H1 (cell line): ENCODE data around the gene PREB. TPM values are rescaled to one million over a fixed set of nuclear protein-coding genes. Genes with fewer than 3 reads are reported as not detected.

Source experiments
- CTCF ChIA-PET: fragments of 300-600 bp; sonication (Branson Sonifier 250); formaldehyde crosslinking; loops from one replicate; lab custom pipeline; 2021; ENCODE audit not compliant: partially characterized antibody; lab: Charles Lee
- POLR2A ChIA-PET: fragments of 300-600 bp; sonication (Branson Sonifier 250); formaldehyde crosslinking; loops from one replicate; lab custom pipeline; 2021; ENCODE audit warnings: inconsistent platforms; ENCODE audit not compliant: partially characterized antibody; lab: Charles Lee
- DNase-seq, 2 experiments: peaks; one replicate each; pipeline versions ENCODE4 v3.0.0 to v3.0.0-alpha.2; 2010 to 2022; ENCODE audit warnings: low spot score in 2 of 2, low read depth in 1 of 2, mixed read lengths in 1 of 2
- FAIRE-seq: peaks from 2 replicates; lab custom pipeline; 2011; peaks lifted over from hg19 to GRCh38; lab: Jason Lieb, UNC
- H2AFZ ChIP-seq: 2 replicates; pipeline ENCODE4 v1.8.1; 2012; ENCODE audit warnings: low read length, inconsistent platforms
- H2AK5ac ChIP-seq: 2 replicates; pipeline ENCODE4 v1.6.1; 2013; ENCODE audit warnings: low read depth, low read length
- H2BK120ac ChIP-seq: replicated peaks from 2 replicates; pipeline ENCODE3; 2013; ENCODE audit warnings: low read depth, low read length, inconsistent platforms
- H2BK12ac ChIP-seq: 2 replicates; pipeline ENCODE4 v1.6.1; 2013; ENCODE audit warnings: low read depth, low read length
- H2BK15ac ChIP-seq: 2 replicates; pipeline ENCODE4 v1.6.1; 2013; ENCODE audit warnings: low read length
- H2BK20ac ChIP-seq: 2 replicates; pipeline ENCODE4 v1.6.1; 2013; ENCODE audit warnings: low read length
- H2BK5ac ChIP-seq: 2 replicates; pipeline ENCODE4 v1.6.1; 2013; ENCODE audit warnings: low read depth, low read length
- H3K14ac ChIP-seq: 2 replicates; pipeline ENCODE4 v1.6.1; 2013; ENCODE audit warnings: inconsistent platforms; ENCODE audit not compliant: insufficient read length
- H3K18ac ChIP-seq: 2 replicates; pipeline ENCODE4 v1.6.1; 2013; ENCODE audit warnings: low read length; ENCODE audit errors: extremely low read depth
- H3K23ac ChIP-seq: 2 replicates; pipeline ENCODE4 v1.6.1; 2013; ENCODE audit warnings: inconsistent platforms; ENCODE audit not compliant: insufficient read length
- H3K23me2 ChIP-seq: 2 replicates; pipeline ENCODE4 v1.6.1; 2013; ENCODE audit warnings: low read depth, low read length
- H3K27ac ChIP-seq: 2 replicates; pipeline ENCODE4 v1.6.1; 2011; ENCODE audit warnings: low read depth, low read length, inconsistent platforms
- H3K27me3 ChIP-seq, 4 experiments: replicated peaks in 1 of 4; 1 replicate in 1 of 4; 2 replicates in 3 of 4; pipeline versions ENCODE4 v1.6.1 to v1.8.1; 2011 to 2013; ENCODE audit warnings: low read length in 3 of 4, mild to moderate bottlenecking in 3 of 4, inconsistent platforms in 2 of 4, mixed read lengths in 2 of 4, moderate library complexity in 1 of 4; ENCODE audit not compliant: control insufficient read depth in 3 of 4, insufficient read depth in 3 of 4; ENCODE audit errors: extremely low read depth in 1 of 4
- H3K36me3 ChIP-seq, 4 experiments: 2 replicates each; pipeline versions ENCODE4 v1.6.1 to v1.8.1; 2011 to 2013; ENCODE audit warnings: mild to moderate bottlenecking in 4 of 4, low read length in 3 of 4, moderate library complexity in 2 of 4, control low read depth in 1 of 4, inconsistent platforms in 1 of 4; ENCODE audit not compliant: insufficient read depth in 4 of 4, control insufficient read depth in 2 of 4
- H3K4ac ChIP-seq: replicated peaks from 2 replicates; pipeline ENCODE3; 2013; ENCODE audit warnings: low read length, low read depth, mixed read lengths, inconsistent platforms; ENCODE audit not compliant: insufficient read length
- H3K4me1 ChIP-seq, 4 experiments: replicated peaks in 1 of 4; 1 replicate in 1 of 4; 2 replicates in 3 of 4; pipeline versions ENCODE4 v1.6.1 to v1.8.1; 2011 to 2013; ENCODE audit warnings: low read length in 3 of 4, inconsistent platforms in 2 of 4, mixed read lengths in 1 of 4; ENCODE audit not compliant: insufficient read depth in 4 of 4, control insufficient read depth in 3 of 4
- H3K4me2 ChIP-seq, 2 experiments: 2 replicates each; pipeline versions ENCODE4 v1.6.1 to v1.8.1; 2011 to 2013; ENCODE audit warnings: low read depth in 2 of 2, low read length in 2 of 2, control low read depth in 1 of 2, inconsistent platforms in 1 of 2, mild to moderate bottlenecking in 1 of 2; ENCODE audit not compliant: insufficient read depth in 1 of 2
- H3K4me3 ChIP-seq, 4 experiments: fragments of 200-600, 300-600 bp in 1 of 4; sonication (generic), shearing (Covaris generic), sonication (Bioruptor Twin) in 1 of 4; 2 replicates each; pipeline versions ENCODE4 v1.5.1 to v1.8.1; 2011 to 2016; ENCODE audit warnings: low read length in 4 of 4, low read depth in 3 of 4, control low read depth in 2 of 4, inconsistent platforms in 2 of 4, mild to moderate bottlenecking in 2 of 4, mixed read lengths in 1 of 4, moderate library complexity in 1 of 4; ENCODE audit not compliant: insufficient read depth in 2 of 4; ENCODE audit errors: extremely low read depth in 1 of 4
- H3K56ac ChIP-seq: replicated peaks from 2 replicates; pipeline ENCODE3; 2013; ENCODE audit warnings: low read depth, mild to moderate bottlenecking, mixed read lengths, low read length, inconsistent platforms; ENCODE audit not compliant: insufficient read length
- H3K79me1 ChIP-seq: 2 replicates; pipeline ENCODE4 v1.6.1; 2013; ENCODE audit warnings: low read depth, low read length, control low read depth
- H3K79me2 ChIP-seq, 2 experiments: 2 replicates each; pipeline versions ENCODE4 v1.6.1 to v1.8.1; 2012 to 2013; ENCODE audit warnings: low read length in 2 of 2, mild to moderate bottlenecking in 2 of 2, inconsistent platforms in 1 of 2; ENCODE audit not compliant: insufficient read depth in 2 of 2, control insufficient read depth in 1 of 2
- H3K9ac ChIP-seq, 4 experiments: replicated peaks in 1 of 4; 1 replicate in 1 of 4; 2 replicates in 3 of 4; pipeline versions ENCODE4 v1.6.1 to v1.8.1; 2011 to 2013; ENCODE audit warnings: low read depth in 3 of 4, low read length in 3 of 4, control low read depth in 2 of 4, mild to moderate bottlenecking in 2 of 4, moderate library complexity in 2 of 4, inconsistent platforms in 1 of 4; ENCODE audit errors: extremely low read depth in 1 of 4
- H3K9me3 ChIP-seq, 2 experiments: 2 replicates each; pipeline versions ENCODE4 v1.6.1 to v1.8.1; 2012 to 2013; ENCODE audit warnings: mild to moderate bottlenecking in 2 of 2, moderate library complexity in 2 of 2, control low read depth in 1 of 2, inconsistent platforms in 1 of 2, low read depth in 1 of 2, low read length in 1 of 2, mixed read lengths in 1 of 2; ENCODE audit not compliant: insufficient read depth in 2 of 2
- H4K20me1 ChIP-seq, 2 experiments: replicated peaks in 1 of 2; 2 replicates each; pipeline versions ENCODE3 to v1.8.1; 2011 to 2013; ENCODE audit warnings: inconsistent platforms in 2 of 2, low read length in 2 of 2, mild to moderate bottlenecking in 1 of 2; ENCODE audit not compliant: insufficient read depth in 2 of 2, control insufficient read depth in 1 of 2
- H4K5ac ChIP-seq: 2 replicates; pipeline ENCODE4 v1.6.1; 2013; ENCODE audit warnings: low read length, low read depth, mixed read lengths, inconsistent platforms; ENCODE audit not compliant: insufficient read length
- H4K8ac ChIP-seq: 2 replicates; pipeline ENCODE4 v1.8.0; 2013; ENCODE audit warnings: mild to moderate bottlenecking, moderate library complexity, low read length, inconsistent platforms; ENCODE audit not compliant: insufficient read depth; ENCODE audit errors: extremely low read depth
- H4K91ac ChIP-seq: replicated peaks from 2 replicates; pipeline ENCODE3; 2013; ENCODE audit warnings: low read length, mixed read lengths, inconsistent platforms; ENCODE audit not compliant: insufficient read length
- CHD2 ChIP-seq: IDR thresholded peaks from 2 replicates; pipeline ENCODE4 v1.6.1; 2012; ENCODE audit warnings: low read length, improper control_type of control experiment
- RAD21 ChIP-seq, 2 experiments: IDR thresholded peaks in 1 of 2; conservative IDR thresholded peaks in 1 of 2; 2 replicates each; pipeline ENCODE4 v1.6.1; 2011; ENCODE audit warnings: low read depth in 2 of 2, low read length in 2 of 2, improper control_type of control experiment in 1 of 2, inconsistent platforms in 1 of 2, mild to moderate bottlenecking in 1 of 2, moderate library complexity in 1 of 2
- SAP30 ChIP-seq: fragments of 300-600 bp; sonication (generic); IDR thresholded peaks from 2 replicates; pipeline ENCODE4 v1.7.1; 2012; ENCODE audit warnings: low read length, moderate library complexity, mild to moderate bottlenecking, inconsistent platforms; ENCODE audit not compliant: insufficient read depth, insufficient replicate concordance
- TBP ChIP-seq: IDR thresholded peaks from 2 replicates; pipeline ENCODE4 v1.6.1; 2011; ENCODE audit warnings: low read depth, low read length, improper control_type of control experiment
- WGBS, 2 experiments: shearing (Covaris generic) in 1 of 2; methylation state at CpG; one replicate each; pipeline versions ENCODE4 v1.1.6 to v1.1.7; 2013 to 2015; ENCODE audit warnings: low lambda C conversion rate in 2 of 2, mixed read lengths in 2 of 2, inconsistent platforms in 1 of 2, low coverage in 1 of 2, missing lambda C conversion rate in 1 of 2; ENCODE audit not compliant: insufficient replicate concordance in 2 of 2, insufficient coverage in 1 of 2, insufficient read length in 1 of 2; ENCODE audit errors: extremely low coverage in 1 of 2, missing lambda C conversion rate in 1 of 2; 5-methylcytosine and 5-hydroxymethylcytosine counted together
- polyA plus RNA-seq, 7 experiments: library from polyadenylated mRNA; depleted of rRNA in 3 of 7; stranded (reverse) in 5 of 7; unstranded in 2 of 7; fragments of >200 nt in 5 of 7; fragments of 200-250 nt in 2 of 7; gene quantifications; 1 replicate in 5 of 7; 2 replicates in 1 of 7; 4 replicates in 1 of 7; pipeline versions ENCODE4 v1.2.1 to v1.2.3, GENCODE V29; 2011 to 2013; ENCODE audit warnings: missing spikeins in 2 of 7, mixed read lengths in 2 of 7
- total RNA-seq: library from RNA; stranded (reverse); fragmentation: NEBNext Ultra II Directional; extraction: Animal tissue kit (Norgen Biotek cat#: 25700); gene quantifications from 2 replicates; pipeline ENCODE4 v1.2.1, GENCODE V29; 2021
- TF ChIP-seq, protein P1 (sequence below), 3 experiments: IDR thresholded peaks; 1 replicate in 2 of 3; 2 replicates in 1 of 3; pipeline versions ENCODE4 v1.5.1 to v1.6.1; 2011; ENCODE audit warnings: low read length in 3 of 3, mild to moderate bottlenecking in 3 of 3, inconsistent platforms in 2 of 3, low read depth in 1 of 3, moderate library complexity in 1 of 3; ENCODE audit not compliant: insufficient read depth in 1 of 3; ENCODE audit errors: control extremely low read depth in 1 of 3

Gene PREB
- total and polyA plus RNA-seq, 2 of the 8 experiments (the other 6 are each of a cell fraction or from before 2014, with no cell fraction given) = 54.1 to 72.2 TPM

DNA sequence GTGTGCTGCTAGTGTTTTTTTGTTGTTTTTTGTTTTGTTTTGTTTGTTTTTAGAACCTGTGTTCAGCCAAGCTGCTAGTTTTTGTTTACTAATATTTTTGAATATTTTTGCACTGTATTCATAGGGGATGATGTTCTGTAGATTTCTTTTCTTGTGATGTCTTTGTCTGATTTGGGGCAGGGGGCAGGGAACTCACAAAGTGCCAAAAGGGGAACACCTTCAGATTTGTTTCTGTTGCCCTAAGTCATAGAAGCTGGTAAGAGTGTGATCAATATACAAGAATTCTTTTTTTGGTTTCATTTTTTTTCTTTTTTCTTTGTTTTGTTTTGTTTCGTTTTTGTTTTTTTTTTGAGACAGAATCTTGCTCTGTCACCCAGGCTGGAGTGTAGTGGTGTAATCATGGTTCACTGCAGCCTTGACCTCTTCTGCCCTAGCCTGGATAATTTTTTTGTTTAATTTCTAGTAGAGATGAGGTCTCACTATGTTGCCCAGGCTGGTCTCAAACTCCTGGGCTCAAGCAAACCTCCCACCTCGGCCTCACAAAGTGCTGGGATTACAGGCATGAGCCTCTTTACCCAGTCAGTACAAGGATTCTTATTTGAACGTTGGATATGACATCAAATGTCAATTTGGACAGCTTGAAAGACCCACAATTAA lies 45.0 kb upstream of the PREB start:
- H3K36me3 ChIP-seq = no peaks in the 10 kb centered on the region
- H4K91ac ChIP-seq = no peak overlapping the region
- no peak overlapping the region for H3K27ac ChIP-seq
- H3K4me3 ChIP-seq = no peak overlapping the region
- H3K4ac ChIP-seq = no peak overlapping the region
- H4K20me1 ChIP-seq = no peaks in the 10 kb centered on the region
- H4K8ac ChIP-seq = no peak overlapping the region
- TF ChIP-seq, protein P1, sequence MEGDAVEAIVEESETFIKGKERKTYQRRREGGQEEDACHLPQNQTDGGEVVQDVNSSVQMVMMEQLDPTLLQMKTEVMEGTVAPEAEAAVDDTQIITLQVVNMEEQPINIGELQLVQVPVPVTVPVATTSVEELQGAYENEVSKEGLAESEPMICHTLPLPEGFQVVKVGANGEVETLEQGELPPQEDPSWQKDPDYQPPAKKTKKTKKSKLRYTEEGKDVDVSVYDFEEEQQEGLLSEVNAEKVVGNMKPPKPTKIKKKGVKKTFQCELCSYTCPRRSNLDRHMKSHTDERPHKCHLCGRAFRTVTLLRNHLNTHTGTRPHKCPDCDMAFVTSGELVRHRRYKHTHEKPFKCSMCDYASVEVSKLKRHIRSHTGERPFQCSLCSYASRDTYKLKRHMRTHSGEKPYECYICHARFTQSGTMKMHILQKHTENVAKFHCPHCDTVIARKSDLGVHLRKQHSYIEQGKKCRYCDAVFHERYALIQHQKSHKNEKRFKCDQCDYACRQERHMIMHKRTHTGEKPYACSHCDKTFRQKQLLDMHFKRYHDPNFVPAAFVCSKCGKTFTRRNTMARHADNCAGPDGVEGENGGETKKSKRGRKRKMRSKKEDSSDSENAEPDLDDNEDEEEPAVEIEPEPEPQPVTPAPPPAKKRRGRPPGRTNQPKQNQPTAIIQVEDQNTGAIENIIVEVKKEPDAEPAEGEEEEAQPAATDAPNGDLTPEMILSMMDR (IDR thresholded peaks at IDR 0.05; ENCODE audit: control extremely low read depth in 1 of 3, insufficient read depth in 1 of 3, low read depth in 1 of 3, low read length in 3 of 3) = no peak
- TF ChIP-seq RAD21 (IDR thresholded peaks at IDR 0.05 in 1 of 2, conservative IDR thresholded peaks at IDR 0.05 in 1 of 2; ENCODE audit: low read depth in 2 of 2, low read length in 2 of 2) (no peak), SAP30 (no peak), TBP (no peak), CHD2 (no peak)
- H4K5ac ChIP-seq = no peak overlapping the region
- no peak overlapping the region for H3K14ac ChIP-seq
- H3K18ac ChIP-seq = no peak overlapping the region
- DNase-seq (no peak), FAIRE-seq (no peak)
- H3K4me2 ChIP-seq = no peak overlapping the region
- 83% methylated on average over 3 of the region's 3 CpGs; no CpG with 5 or more reads in 1 of the 2 experiments for WGBS, 2 experiments
- no peaks in the 10 kb centered on the region for H3K79me1 ChIP-seq
- no peak overlapping the region for H2BK20ac ChIP-seq
- H2AFZ ChIP-seq = no peak overlapping the region
- H2AK5ac ChIP-seq = no peak overlapping the region
- H3K9me3 ChIP-seq = no peaks in the 10 kb centered on the region
- H2BK120ac ChIP-seq = no peak overlapping the region
- no peaks in the 10 kb centered on the region for H3K27me3 ChIP-seq
- H2BK5ac ChIP-seq = no peak overlapping the region
- H3K23ac ChIP-seq = no peak overlapping the region
- no peaks in the 10 kb centered on the region for H3K79me2 ChIP-seq
- no peak overlapping the region for H3K56ac ChIP-seq
- no peaks in the 10 kb centered on the region for H3K23me2 ChIP-seq
- ChIA-PET POLR2A (no interaction called here), CTCF (interaction anchor here (4.5 kb wide), 1 partner anchor 8 kb away, joined by 33 read pairs; no protein-coding TSS in a partner anchor)
- H2BK12ac ChIP-seq = no peak overlapping the region
- H3K9ac ChIP-seq = no peak overlapping the region
- H2BK15ac ChIP-seq = no peak overlapping the region
- H3K4me1 ChIP-seq = no peaks in the 10 kb centered on the region
